ENCODE measurements around the gene PDK1.

PDK1 gene

GRCh38 chr2:172642301-172643020 is 86.6 kb downstream of the PDK1 start:
- no peak for DNase-seq

GRCh38 chr2:172643142-172643541 is 87.3 kb downstream of the PDK1 start:
- DNase-seq: no peak

GRCh38 chr2:172647439-172647838 is 91.5 kb downstream of the PDK1 start:
- DNase-seq: no peak

- no peak for DNase-seq
Observed at GRCh38 chr2:172655091-172655837, 99.4 kb downstream of the PDK1 start.

- DNase-seq: no peak
Observed at GRCh38 chr2:172655838-172656573, 100.1 kb downstream of the PDK1 start.

Measured in MV-4-11 (cell line).